Loucy (cell line): ENCODE data around the gene HS6ST1.

Experiments used
- H2AFZ ChIP-seq: fragments of 200-600 bp; sonication (generic); 2 replicates; pipeline ENCODE4 v1.6.0; 2016; ENCODE audit warnings: antibody characterized with exemption, mild to moderate bottlenecking, low read length, moderate library complexity
- H3F3A ChIP-seq: fragments of 200-600 bp; 2 replicates; pipeline ENCODE4 v1.6.0; 2016; ENCODE audit warnings: antibody characterized with exemption, low read depth, mild to moderate bottlenecking
- H3K27me3 ChIP-seq: fragments of 200-600 bp; sonication (generic); 2 replicates; pipeline ENCODE4 v1.6.1; 2014; ENCODE audit warnings: low read length, mild to moderate bottlenecking; ENCODE audit not compliant: insufficient read depth, poor library complexity, severe bottlenecking
- H3K36me3 ChIP-seq: fragments of 200-600 bp; sonication (generic); 2 replicates; pipeline ENCODE4 v1.6.1; 2016; ENCODE audit warnings: low read length; ENCODE audit not compliant: insufficient read depth
- H3K4me1 ChIP-seq: fragments of 200-600 bp; sonication (generic); 2 replicates; pipeline ENCODE4 v1.5.1; 2014; ENCODE audit warnings: low read length, mild to moderate bottlenecking; ENCODE audit not compliant: insufficient read depth, poor library complexity, severe bottlenecking
- H3K4me2 ChIP-seq: fragments of 200-600 bp; sonication (generic); 2 replicates; pipeline ENCODE4 v1.6.0; 2014; ENCODE audit warnings: antibody characterized with exemption, low read length, low read depth, mild to moderate bottlenecking; ENCODE audit not compliant: poor library complexity, severe bottlenecking
- H3K4me3 ChIP-seq: fragments of 200-600 bp; sonication (generic); 2 replicates; pipeline ENCODE4 v1.5.1; 2014; ENCODE audit warnings: low read length, mild to moderate bottlenecking, mixed read lengths; ENCODE audit not compliant: poor library complexity, severe bottlenecking
- H3K79me2 ChIP-seq: fragments of 200-600 bp; sonication (generic); 2 replicates; pipeline ENCODE4 v1.6.1; 2014; ENCODE audit warnings: low read length; ENCODE audit not compliant: insufficient read depth
- H3K9ac ChIP-seq: fragments of 200-600 bp; sonication (generic); 2 replicates; pipeline ENCODE4 v1.6.0; 2014; ENCODE audit warnings: mild to moderate bottlenecking, low read depth, low read length, moderate library complexity; ENCODE audit not compliant: poor library complexity, severe bottlenecking
- H3K9me2 ChIP-seq: fragments of 200-600 bp; sonication (generic); replicated peaks from 2 replicates; pipeline ENCODE4 v1.6.1; 2016; ENCODE audit warnings: low read depth, low read length, mixed read lengths
- H3K9me3 ChIP-seq: fragments of 200-600 bp; sonication (generic); 2 replicates; pipeline ENCODE4 v1.6.1; 2014; ENCODE audit warnings: mild to moderate bottlenecking, antibody characterized with exemption, low read length, low read depth; ENCODE audit not compliant: insufficient read depth
- H4K20me1 ChIP-seq: fragments of 200-600 bp; sonication (generic); 2 replicates; pipeline ENCODE4 v1.6.0; 2014; ENCODE audit warnings: antibody characterized with exemption, low read length, mild to moderate bottlenecking; ENCODE audit not compliant: insufficient read depth, poor library complexity, severe bottlenecking
- CTCF ChIP-seq: fragments of 200-600 bp; sonication (generic); conservative IDR thresholded peaks from 2 replicates; pipeline ENCODE4 v1.5.1; 2014; ENCODE audit warnings: mild to moderate bottlenecking, antibody characterized with exemption, low read length
- EZH2phosphoT487 ChIP-seq: fragments of 200-600 bp; IDR thresholded peaks from 2 replicates; pipeline ENCODE4 v1.6.1; 2018; ENCODE audit warnings: antibody characterized with exemption, mild to moderate bottlenecking, moderate library complexity, borderline replicate concordance

HS6ST1 gene

GRCh38 chr2:128354161-128354560 lies 35.5 kb upstream of the HS6ST1 start:
- Histone ChIP-seq H3K79me2 (no peaks in the 10 kb centered on the region), H3K4me1 (peaks cover 5% of the 10 kb centered on the region), H3K27me3 (no peaks in the 10 kb centered on the region), H3K4me2 (no peak overlapping the region), H3K9me3 (peaks cover 14% of the 10 kb centered on the region), H3K9me2 (no peaks in the 10 kb centered on the region), H3K4me3 (no peak overlapping the region), H3K36me3 (no peaks in the 10 kb centered on the region), H3F3A (no peaks in the 10 kb centered on the region), H2AFZ (no peak overlapping the region), H3K9ac (no peak overlapping the region), H4K20me1 (no peaks in the 10 kb centered on the region)
- no peak for TF ChIP-seq EZH2phosphoT487
- TF ChIP-seq CTCF, result no peak

- H3K4me1 ChIP-seq, result no peaks in the 10 kb centered on the region
- H3K79me2 ChIP-seq, result no peaks in the 10 kb centered on the region
- no peak for TF ChIP-seq CTCF
- TF ChIP-seq EZH2phosphoT487, result no peak
- H3K9me3 ChIP-seq, result peaks cover 14% of the 10 kb centered on the region
- no peaks in the 10 kb centered on the region for H4K20me1 ChIP-seq
- H3K36me3 ChIP-seq, result no peaks in the 10 kb centered on the region
- no peaks in the 10 kb centered on the region for H3F3A ChIP-seq
- H3K27me3 ChIP-seq, result no peaks in the 10 kb centered on the region
- H3K4me2 ChIP-seq, result no peak overlapping the region
- H3K4me3 ChIP-seq, result no peak overlapping the region
- no peaks in the 10 kb centered on the region for H3K9me2 ChIP-seq
- H3K9ac ChIP-seq, result no peak overlapping the region
- H2AFZ ChIP-seq, result no peak overlapping the region
These were observed 32.1 kb upstream of the HS6ST1 start for GRCh38 chr2:128350736-128351135.

GRCh38 chr2:128348701-128349100 lies 30.0 kb upstream of the HS6ST1 start:
- Histone ChIP-seq H3K4me3 (no peak overlapping the region), H3F3A (no peaks in the 10 kb centered on the region), H3K9ac (no peak overlapping the region), H4K20me1 (no peaks in the 10 kb centered on the region), H2AFZ (no peak overlapping the region), H3K36me3 (no peaks in the 10 kb centered on the region), H3K9me2 (no peaks in the 10 kb centered on the region), H3K9me3 (peaks cover 11% of the 10 kb centered on the region), H3K4me1 (no peaks in the 10 kb centered on the region), H3K79me2 (no peaks in the 10 kb centered on the region), H3K4me2 (no peak overlapping the region), H3K27me3 (no peaks in the 10 kb centered on the region)
- TF ChIP-seq CTCF (no peak), EZH2phosphoT487 (no peak)
